ENCODE measurements around the gene TRPC3.
A peak's percentile ranks its signal among the peaks of the same experiment; 100 is the strongest.

TRPC3 gene

DNA sequence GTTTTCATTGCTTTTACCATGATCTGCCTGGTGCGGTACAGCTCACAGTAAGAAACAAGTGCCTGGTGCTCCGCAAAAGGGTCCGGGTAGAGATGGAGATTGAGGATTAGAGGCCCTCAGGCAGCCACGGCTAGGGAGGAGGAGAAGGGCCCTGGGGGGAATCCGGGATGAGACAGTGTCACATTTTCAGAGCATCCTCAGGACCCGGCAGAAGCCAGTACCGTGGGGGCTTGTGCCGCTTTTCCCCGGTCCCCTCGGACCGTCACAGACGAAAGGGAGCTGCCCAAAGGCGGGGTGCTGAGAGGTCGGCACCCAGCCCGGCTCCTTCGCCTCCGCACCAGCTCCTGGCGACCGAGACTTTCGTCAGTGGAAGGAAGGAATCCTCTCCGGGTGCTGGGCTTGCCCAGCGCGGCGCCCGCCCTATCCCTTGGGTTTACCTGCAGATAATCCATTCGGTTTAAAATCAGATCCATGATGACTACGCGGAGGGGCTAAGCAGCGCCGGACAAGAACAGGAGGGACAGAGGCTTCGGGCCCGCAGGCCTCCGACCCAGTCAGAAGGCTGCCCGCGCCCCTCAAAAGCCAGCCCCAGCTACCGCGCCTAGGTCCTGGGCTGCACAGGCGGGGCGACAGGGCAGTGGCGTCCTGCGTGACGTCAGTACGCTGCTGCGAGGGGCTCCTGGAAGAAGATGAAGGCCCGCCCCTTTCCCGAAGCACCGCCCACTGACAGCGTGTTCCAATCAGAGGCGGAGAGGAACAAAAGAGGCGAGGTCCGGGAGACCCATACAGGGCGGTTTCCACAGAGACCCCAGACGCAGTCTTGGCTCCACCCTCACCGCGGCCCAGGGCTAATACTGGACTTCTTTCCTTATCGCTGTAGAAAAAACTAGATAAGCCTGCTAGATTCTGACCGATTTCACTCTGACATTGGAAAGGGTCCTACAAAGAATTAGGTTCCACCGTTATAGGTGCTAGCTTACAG lies 81.7 kb downstream of the TRPC3 start, which contains the start of gene BBS7:
Gene BBS7 (minus strand): TSS at position 634 of the 982 bp plus-strand sequence. CDS start 161 bp downstream, at position 473.
- DNase-seq = peak; percentile 96

GRCh38 chr4:121863799-121864198 lies 88.1 kb downstream of the TRPC3 start:
- DNase-seq = no peak

- no peak for DNase-seq
Measured at GRCh38 chr4:121861426-121861825, 90.4 kb downstream of the TRPC3 start.

- no peak for DNase-seq
Measured at GRCh38 chr4:121860121-121860520, 91.7 kb downstream of the TRPC3 start.

GRCh38 chr4:121851354-121851753 lies 100.5 kb downstream of the TRPC3 start:
- DNase-seq = no peak

DNA sequence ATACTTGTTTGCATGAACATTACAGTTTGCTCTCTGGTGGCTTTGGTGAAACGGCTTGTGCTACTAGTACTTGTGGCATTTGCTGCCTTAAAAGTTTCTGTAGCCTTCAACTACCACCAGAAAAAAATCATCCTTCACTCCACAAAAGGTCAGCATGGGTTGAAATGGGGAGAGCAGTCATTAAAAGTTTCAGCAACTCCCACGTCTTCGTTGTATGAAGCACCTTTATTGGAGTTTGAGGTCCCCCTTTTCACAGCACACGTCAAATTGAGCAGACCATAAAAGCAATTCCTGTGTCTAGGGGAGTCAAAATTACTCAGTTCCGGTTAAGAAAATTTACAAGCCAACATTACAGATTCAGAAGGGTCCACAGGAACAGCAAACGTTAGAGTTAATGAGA lies 105.2 kb downstream of the TRPC3 start:
- DNase-seq = no peak

DNA sequence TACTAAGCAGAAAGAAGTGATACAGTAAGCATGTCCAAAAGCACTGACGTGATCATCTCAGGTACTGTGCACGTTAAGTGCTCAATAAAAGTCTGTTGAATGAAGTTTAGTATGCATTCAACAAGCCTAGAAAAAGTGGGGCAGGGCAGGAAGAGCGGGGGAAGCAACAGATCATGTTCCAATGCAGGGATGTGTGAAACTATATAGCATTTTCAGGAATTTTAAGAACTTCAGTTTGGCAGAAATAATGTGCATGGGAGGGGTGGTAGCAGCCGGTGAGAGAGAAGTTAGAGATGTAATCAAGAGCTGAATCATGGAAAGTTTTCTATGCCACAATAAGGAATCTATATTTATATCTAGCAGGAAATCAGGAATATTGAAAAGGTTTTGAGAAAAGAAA lies 109.0 kb downstream of the TRPC3 start:
- DNase-seq = no peak

- no peak for DNase-seq
Measured at GRCh38 chr4:121838136-121838535, 113.7 kb downstream of the TRPC3 start.

DNA sequence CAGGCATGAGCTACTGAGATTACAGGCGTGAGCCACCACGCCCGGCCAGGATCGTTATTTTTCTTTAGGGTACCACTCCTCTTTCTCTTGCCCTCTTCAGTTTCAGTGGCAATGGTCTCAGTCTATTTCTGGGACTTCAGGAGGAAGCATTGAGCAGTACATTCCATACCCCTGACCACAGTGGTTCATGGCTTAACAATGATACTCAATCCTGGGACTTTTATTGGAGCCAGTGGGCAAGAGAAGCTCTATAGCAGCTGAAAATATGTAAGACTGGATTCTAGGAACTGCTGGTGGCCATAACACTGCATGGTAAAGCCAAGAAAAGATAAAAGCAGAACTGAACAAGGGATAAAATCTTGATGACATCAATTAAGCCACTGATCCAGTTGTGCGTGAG lies 122.3 kb downstream of the TRPC3 start:
- DNase-seq = no peak
